GM23338 (cell line): ENCODE data around the gene SLC26A11. TPM values are rescaled to one million over a fixed set of nuclear protein-coding genes. Genes with fewer than 3 reads are reported as not detected.

Source experiments
- ATAC-seq: fragments of 200-7000 bp; cut with Tn5 transposase; 3 replicates; pipeline ENCODE4 v1.9.1; 2020
- DNase-seq: peaks from one replicate; pipeline ENCODE4 v3.0.0-alpha.2; 2015; ENCODE audit warnings: low spot score
- H2AFZ ChIP-seq: fragments of 200-600 bp; sonication (generic); 2 replicates; pipeline ENCODE4 v1.8.0; 2016; ENCODE audit warnings: antibody characterized with exemption, mild to moderate bottlenecking, moderate library complexity
- H3F3A ChIP-seq: fragments of 200-600 bp; sonication (generic); replicated peaks from 2 replicates; pipeline ENCODE4 v1.8.0; 2017; ENCODE audit warnings: antibody characterized with exemption, mixed run types, low read depth
- H3K27ac ChIP-seq: fragments of 200-600 bp; sonication (generic); 2 replicates; pipeline ENCODE4 v1.6.1; 2016; ENCODE audit warnings: low read depth
- H3K27me3 ChIP-seq: fragments of 200-600 bp; sonication (generic); 2 replicates; pipeline ENCODE4 v1.8.0; 2016; ENCODE audit warnings: mild to moderate bottlenecking, mixed run types, moderate library complexity; ENCODE audit not compliant: insufficient read depth
- H3K36me3 ChIP-seq: fragments of 200-600 bp; sonication (generic); 2 replicates; pipeline ENCODE4 v1.8.0; 2016; ENCODE audit warnings: mild to moderate bottlenecking; ENCODE audit not compliant: insufficient read depth
- H3K4me1 ChIP-seq: fragments of 200-600 bp; sonication (generic); 2 replicates; pipeline ENCODE4 v1.8.0; 2016; ENCODE audit warnings: mild to moderate bottlenecking, moderate library complexity; ENCODE audit not compliant: insufficient read depth
- H3K4me2 ChIP-seq: fragments of 200-600 bp; sonication (generic); 2 replicates; pipeline ENCODE4 v1.7.1; 2017; ENCODE audit warnings: mixed run types
- H3K4me3 ChIP-seq: fragments of 200-600 bp; sonication (generic); 2 replicates; pipeline ENCODE4 v1.6.1; 2016; ENCODE audit warnings: mixed run types
- H3K79me2 ChIP-seq: fragments of 200-600 bp; sonication (generic); replicated peaks from 2 replicates; pipeline ENCODE4 v1.8.0; 2017; ENCODE audit warnings: mild to moderate bottlenecking; ENCODE audit not compliant: insufficient read depth
- H3K9me2 ChIP-seq: fragments of 200-600 bp; sonication (generic); 2 replicates; pipeline ENCODE4 v1.8.0; 2017; ENCODE audit not compliant: insufficient read depth
- H4K20me1 ChIP-seq: fragments of 200-600 bp; sonication (generic); replicated peaks from 2 replicates; pipeline ENCODE4 v1.8.0; 2017; ENCODE audit warnings: mild to moderate bottlenecking; ENCODE audit not compliant: insufficient read depth
- H3K27ac Mint-ChIP-seq: 2 replicates; pipeline ENCODE4 v1.8.0; 2020; ENCODE audit warnings: inconsistent platforms, mild to moderate bottlenecking, moderate library complexity, mixed read lengths
- H3K27me3 Mint-ChIP-seq: 3 replicates; pipeline ENCODE4 v1.8.0; 2022; ENCODE audit warnings: low read depth, mild to moderate bottlenecking, moderate library complexity, mixed read lengths, inconsistent platforms; ENCODE audit not compliant: insufficient read depth, poor library complexity
- H3K36me3 Mint-ChIP-seq: 3 replicates; pipeline ENCODE4 v1.8.0; 2021; ENCODE audit warnings: low read depth, mild to moderate bottlenecking, inconsistent platforms, moderate library complexity, mixed read lengths
- H3K4me1 Mint-ChIP-seq: 3 replicates; pipeline ENCODE4 v1.8.0; 2020; ENCODE audit warnings: mild to moderate bottlenecking, inconsistent platforms, mixed read lengths
- H3K4me3 Mint-ChIP-seq: 3 replicates; pipeline ENCODE4 v1.8.0; 2021; ENCODE audit warnings: moderate library complexity, mild to moderate bottlenecking, inconsistent platforms, mixed read lengths
- H3K9me3 Mint-ChIP-seq: 3 replicates; pipeline ENCODE4 v1.8.0; 2020; ENCODE audit warnings: moderate library complexity, mild to moderate bottlenecking, inconsistent platforms, mixed read lengths
- CREB1 ChIP-seq: fragments of 250-450 bp; sonication (Bioruptor Pico); IDR thresholded peaks from 2 replicates; pipeline ENCODE4 v1.5.0; 2020; ENCODE audit warnings: low read depth, mild to moderate bottlenecking, moderate library complexity
- CTCF ChIP-seq, 2 experiments: fragments of 200-600 bp in 1 of 2; sonication (generic) in 1 of 2; conservative IDR thresholded peaks; 2 replicates each; pipeline versions ENCODE4 v1.5.1 to v1.6.1; 2016 to 2017; ENCODE audit warnings: antibody characterized with exemption in 2 of 2, low read depth in 2 of 2, mild to moderate bottlenecking in 2 of 2, moderate library complexity in 1 of 2
- EZH2phosphoT487 ChIP-seq: fragments of 200-600 bp; sonication (generic); IDR thresholded peaks from one replicate; pipeline ENCODE4 v1.8.1; 2018; ENCODE audit warnings: antibody characterized with exemption; ENCODE audit not compliant: unreplicated experiment
- JUNB ChIP-seq: IDR thresholded peaks from one replicate; pipeline ENCODE4 v1.6.1; 2016; ENCODE audit warnings: antibody characterized with exemption; ENCODE audit not compliant: unreplicated experiment
- NANOG ChIP-seq: IDR thresholded peaks from 2 replicates; pipeline ENCODE4 v1.6.1; 2016; ENCODE audit warnings: antibody characterized with exemption, borderline replicate concordance
- POLR2AphosphoS5 ChIP-seq: IDR thresholded peaks from 2 replicates; pipeline ENCODE4 v1.6.1; 2016; ENCODE audit warnings: antibody characterized with exemption, low read depth
- STAT1 ChIP-seq: IDR thresholded peaks from one replicate; pipeline ENCODE4 v1.6.1; 2016; ENCODE audit warnings: antibody characterized with exemption; ENCODE audit not compliant: unreplicated experiment
- ZNF331 ChIP-seq: fragments of 250-450 bp; sonication (Bioruptor Pico); IDR thresholded peaks from 2 replicates; pipeline ENCODE4 v1.5.0; 2020; ENCODE audit warnings: low read depth, mild to moderate bottlenecking, moderate library complexity
- ZNF462 ChIP-seq: fragments of 250-450 bp; sonication (Bioruptor Pico); IDR thresholded peaks from 2 replicates; pipeline ENCODE4 v1.5.0; 2020; ENCODE audit warnings: mild to moderate bottlenecking, moderate library complexity
- polyA plus RNA-seq: library from polyadenylated mRNA; unstranded; fragments of >200 nt; fragmentation: Nextera tagmentation; extraction: Ambion mirVana; gene quantifications from 2 replicates; pipeline ENCODE4 v1.2.1, GENCODE V29; 2016
- total RNA-seq: library from RNA; depleted of rRNA; stranded (reverse); fragments of >200 nt; shearing (Covaris generic); gene quantifications from 2 replicates; pipeline ENCODE4 v1.2.3, GENCODE V29; 2014
- TF ChIP-seq, protein P1 (sequence below): IDR thresholded peaks from 2 replicates; pipeline ENCODE4 v1.6.1; 2016; ENCODE audit warnings: antibody characterized with exemption

Gene SLC26A11
- total and polyA plus RNA-seq, 2 experiments from 2014 or later, result 10.9 to 23.0 TPM

GRCh38 chr17:80263253-80264204, 43.3 kb downstream of the SLC26A11 start:
- Histone ChIP-seq H3K9me2 (no peaks in the 10 kb centered on the region), H3K79me2 (0 out of 2 replicates have a peak, but pooled peaks cover 3% of the 10 kb centered on the region), H3K27me3 (no peaks in the 10 kb centered on the region), H4K20me1 (no peaks in the 10 kb centered on the region), H3F3A (peaks cover 19% of the 10 kb centered on the region), H3K27ac (peak overlapping the region; percentile 50; the same call in 1 of the 2 replicates), H2AFZ (no peak overlapping the region), H3K4me3 (no peak overlapping the region), H3K4me1 (peaks cover 23% of the 10 kb centered on the region), H3K4me2 (no peak overlapping the region; the same call in 1 of the 2 replicates), H3K36me3 (no peaks in the 10 kb centered on the region)
- Mint-ChIP-seq H3K9me3 (no peaks in the 10 kb centered on the region; the same call in 2 of the 3 replicates), H3K4me3 (no peak overlapping the region), H3K36me3 (peaks cover 28% of the 10 kb centered on the region), H3K4me1 (peaks cover 36% of the 10 kb centered on the region), H3K27ac (peak overlapping the region; percentile 90), H3K27me3 (peaks cover 25% of the 10 kb centered on the region)
- ATAC-seq (peak; percentile 5), DNase-seq (peak; percentile 42)
- TF ChIP-seq NANOG, result no peak
- TF ChIP-seq ZNF462, result no peak
- no peak for TF ChIP-seq STAT1
- no peak for TF ChIP-seq ZNF331 (CRISPR knock-in tag)
- TF ChIP-seq JUNB, result no peak
- TF ChIP-seq POLR2AphosphoS5, result no peak
- TF ChIP-seq CTCF (conservative IDR thresholded peaks at IDR 0.05; ENCODE audit: low read depth in 2 of 2), result no peak
- TF ChIP-seq EZH2phosphoT487, result no peak
- TF ChIP-seq CREB1, result no peak
- TF ChIP-seq, protein P1, sequence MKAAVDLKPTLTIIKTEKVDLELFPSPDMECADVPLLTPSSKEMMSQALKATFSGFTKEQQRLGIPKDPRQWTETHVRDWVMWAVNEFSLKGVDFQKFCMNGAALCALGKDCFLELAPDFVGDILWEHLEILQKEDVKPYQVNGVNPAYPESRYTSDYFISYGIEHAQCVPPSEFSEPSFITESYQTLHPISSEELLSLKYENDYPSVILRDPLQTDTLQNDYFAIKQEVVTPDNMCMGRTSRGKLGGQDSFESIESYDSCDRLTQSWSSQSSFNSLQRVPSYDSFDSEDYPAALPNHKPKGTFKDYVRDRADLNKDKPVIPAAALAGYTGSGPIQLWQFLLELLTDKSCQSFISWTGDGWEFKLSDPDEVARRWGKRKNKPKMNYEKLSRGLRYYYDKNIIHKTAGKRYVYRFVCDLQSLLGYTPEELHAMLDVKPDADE, result no peak
